Smooth muscle cell (in vitro differentiated cells): ENCODE data around the gene CBLB. TPM values are rescaled to one million over a fixed set of nuclear protein-coding genes. Genes with fewer than 3 reads are reported as not detected.

Source experiments
- DNase-seq: peaks from one replicate; lab custom pipeline; 2025; ENCODE audit not compliant: unreplicated experiment; lab: John Stamatoyannopoulos, UW
- H2AFZ ChIP-seq: fragments of 200-600 bp; sonication (generic); 2 replicates; pipeline ENCODE4 v1.6.0; 2016; ENCODE audit warnings: antibody characterized with exemption, low read depth, mild to moderate bottlenecking
- H3F3A ChIP-seq: fragments of 200-600 bp; sonication (generic); 2 replicates; pipeline ENCODE4 v1.6.0; 2017; ENCODE audit warnings: antibody characterized with exemption, low read depth
- H3K27ac ChIP-seq: fragments of 200-600 bp; sonication (generic); 2 replicates; pipeline ENCODE4 v1.5.1; 2016; ENCODE audit warnings: low read depth, mild to moderate bottlenecking
- H3K27me3 ChIP-seq: fragments of 200-600 bp; sonication (generic); 2 replicates; pipeline ENCODE4 v1.6.1; 2016; ENCODE audit warnings: low read depth, mild to moderate bottlenecking
- H3K36me3 ChIP-seq: fragments of 200-600 bp; sonication (generic); 2 replicates; pipeline ENCODE4 v1.5.1; 2016; ENCODE audit warnings: low read depth
- H3K4me1 ChIP-seq: fragments of 200-600 bp; sonication (generic); 2 replicates; pipeline ENCODE4 v1.5.1; 2016; ENCODE audit warnings: low read depth
- H3K4me2 ChIP-seq: fragments of 200-600 bp; sonication (generic); 2 replicates; pipeline ENCODE4 v1.6.0; 2016; ENCODE audit warnings: mild to moderate bottlenecking
- H3K4me3 ChIP-seq: fragments of 200-600 bp; sonication (generic); 2 replicates; pipeline ENCODE4 v1.5.1; 2016; ENCODE audit warnings: mild to moderate bottlenecking
- H3K79me2 ChIP-seq: fragments of 200-600 bp; sonication (generic); 2 replicates; pipeline ENCODE4 v1.6.0; 2016; ENCODE audit warnings: low read depth, mild to moderate bottlenecking
- H3K9ac ChIP-seq: fragments of 200-600 bp; sonication (generic); 2 replicates; pipeline ENCODE4 v1.6.0; 2016; ENCODE audit warnings: low read depth
- H3K9me3 ChIP-seq: fragments of 200-600 bp; sonication (generic); replicated peaks from 2 replicates; pipeline ENCODE4 v1.5.1; 2016; ENCODE audit warnings: low read depth
- H4K20me1 ChIP-seq: fragments of 200-600 bp; sonication (generic); 2 replicates; pipeline ENCODE4 v1.6.0; 2016; ENCODE audit warnings: low read depth
- WGBS: methylation state at CpG from one replicate; pipeline ENCODE4 v1.1.7; 2016; ENCODE audit warnings: low lambda C conversion rate; 5-methylcytosine and 5-hydroxymethylcytosine counted together
- polyA plus RNA-seq: library from polyadenylated mRNA; unstranded; fragments of >200 nt; fragmentation: Nextera tagmentation; extraction: Ambion mirVana; gene quantifications from 2 replicates; pipeline ENCODE4 v1.2.1, GENCODE V29; 2016
- total RNA-seq: library from RNA; depleted of rRNA; stranded (reverse); fragments of >200 nt; gene quantifications from 2 replicates; pipeline ENCODE4 v1.2.3, GENCODE V29; 2014
- TF ChIP-seq, protein P1 (sequence below): fragments of 200-600 bp; sonication (generic); IDR thresholded peaks from 2 replicates; pipeline ENCODE4 v1.5.1; 2017; ENCODE audit warnings: borderline replicate concordance, mild to moderate bottlenecking, antibody characterized with exemption; ENCODE audit not compliant: insufficient read depth, poor library complexity, severe bottlenecking

The CBLB gene
- total and polyA plus RNA-seq, 2 experiments from 2014 or later = 13.9 to 38.9 TPM

DNA sequence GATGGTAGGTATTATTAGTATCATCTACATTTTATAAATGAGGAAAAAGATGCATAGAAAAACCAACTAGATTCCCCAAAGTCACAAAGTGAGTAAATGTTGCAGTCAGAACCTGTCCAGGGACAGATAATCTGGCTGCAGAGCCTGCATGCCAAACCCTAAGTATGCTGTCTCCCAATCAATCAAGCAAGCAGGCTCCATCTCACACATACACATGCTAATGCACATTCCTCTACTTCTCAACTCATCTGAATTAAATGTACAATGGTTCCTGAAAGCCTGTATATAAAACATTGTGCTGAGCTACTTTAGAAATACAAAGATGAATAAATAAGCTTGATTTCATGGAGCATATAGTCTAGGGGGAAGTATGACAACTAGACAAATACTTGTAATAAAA is 101.0 kb downstream of the CBLB start:
- Histone ChIP-seq H3K27ac (no peak overlapping the region), H3K36me3 (no peaks in the 10 kb centered on the region), H2AFZ (no peak overlapping the region), H3K4me3 (no peak overlapping the region), H3K4me2 (no peak overlapping the region), H3F3A (no peaks in the 10 kb centered on the region), H4K20me1 (peaks cover 68% of the 10 kb centered on the region), H3K9ac (no peak overlapping the region), H3K9me3 (peaks cover 3% of the 10 kb centered on the region), H3K4me1 (peaks cover 9% of the 10 kb centered on the region), H3K27me3 (no peaks in the 10 kb centered on the region), H3K79me2 (peaks cover 22% of the 10 kb centered on the region)
- no peak for DNase-seq
- TF ChIP-seq, protein P1, sequence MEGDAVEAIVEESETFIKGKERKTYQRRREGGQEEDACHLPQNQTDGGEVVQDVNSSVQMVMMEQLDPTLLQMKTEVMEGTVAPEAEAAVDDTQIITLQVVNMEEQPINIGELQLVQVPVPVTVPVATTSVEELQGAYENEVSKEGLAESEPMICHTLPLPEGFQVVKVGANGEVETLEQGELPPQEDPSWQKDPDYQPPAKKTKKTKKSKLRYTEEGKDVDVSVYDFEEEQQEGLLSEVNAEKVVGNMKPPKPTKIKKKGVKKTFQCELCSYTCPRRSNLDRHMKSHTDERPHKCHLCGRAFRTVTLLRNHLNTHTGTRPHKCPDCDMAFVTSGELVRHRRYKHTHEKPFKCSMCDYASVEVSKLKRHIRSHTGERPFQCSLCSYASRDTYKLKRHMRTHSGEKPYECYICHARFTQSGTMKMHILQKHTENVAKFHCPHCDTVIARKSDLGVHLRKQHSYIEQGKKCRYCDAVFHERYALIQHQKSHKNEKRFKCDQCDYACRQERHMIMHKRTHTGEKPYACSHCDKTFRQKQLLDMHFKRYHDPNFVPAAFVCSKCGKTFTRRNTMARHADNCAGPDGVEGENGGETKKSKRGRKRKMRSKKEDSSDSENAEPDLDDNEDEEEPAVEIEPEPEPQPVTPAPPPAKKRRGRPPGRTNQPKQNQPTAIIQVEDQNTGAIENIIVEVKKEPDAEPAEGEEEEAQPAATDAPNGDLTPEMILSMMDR = no peak

DNA sequence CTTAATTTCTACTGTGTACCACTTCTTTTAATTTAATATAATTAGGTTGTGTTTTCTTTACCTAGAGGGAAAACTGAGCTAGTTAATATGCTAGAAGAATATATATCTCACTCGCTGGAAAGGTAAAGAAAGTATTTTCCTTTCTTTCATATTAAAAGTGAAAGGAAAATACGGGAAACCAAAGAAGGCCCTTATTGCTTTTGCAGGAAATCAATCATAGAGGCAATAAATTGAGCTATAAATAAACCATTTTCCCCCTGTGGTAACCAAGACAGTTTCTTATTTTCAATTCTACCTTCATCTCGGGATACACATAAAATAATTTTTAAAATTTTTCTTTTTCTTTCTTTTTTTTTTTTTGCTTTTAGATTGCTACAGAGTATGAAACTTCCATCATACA is 101.6 kb downstream of the CBLB start:
- TF ChIP-seq, protein P1 = no peak
- H3K4me2 ChIP-seq = no peak overlapping the region
- H3K27me3 ChIP-seq = no peaks in the 10 kb centered on the region
- peaks cover 21% of the 10 kb centered on the region for H3K79me2 ChIP-seq
- H2AFZ ChIP-seq = no peak overlapping the region
- no peak overlapping the region for H3K9ac ChIP-seq
- DNase-seq = no peak
- no peak overlapping the region for H3K4me3 ChIP-seq
- H3K27ac ChIP-seq = no peak overlapping the region
- peaks cover 9% of the 10 kb centered on the region for H3K4me1 ChIP-seq
- no peaks in the 10 kb centered on the region for H3F3A ChIP-seq
- 92% methylated on average over 3 of the region's 3 CpGs for WGBS
- H4K20me1 ChIP-seq = peaks cover 63% of the 10 kb centered on the region
- H3K36me3 ChIP-seq = no peaks in the 10 kb centered on the region
- peaks cover 3% of the 10 kb centered on the region for H3K9me3 ChIP-seq

- Histone ChIP-seq H2AFZ (no peak overlapping the region), H3K27ac (no peak overlapping the region), H3F3A (no peaks in the 10 kb centered on the region), H3K4me3 (no peak overlapping the region), H3K4me1 (peaks cover 9% of the 10 kb centered on the region), H3K9ac (no peak overlapping the region), H3K9me3 (peaks cover 3% of the 10 kb centered on the region), H3K79me2 (peaks cover 16% of the 10 kb centered on the region), H3K4me2 (no peak overlapping the region), H3K36me3 (no peaks in the 10 kb centered on the region), H3K27me3 (no peaks in the 10 kb centered on the region), H4K20me1 (peaks cover 54% of the 10 kb centered on the region)
- no peak for DNase-seq
- TF ChIP-seq, protein P1 = no peak
Measured at GRCh38 chr3:105765308-105765639, 103.5 kb downstream of the CBLB start.

DNA sequence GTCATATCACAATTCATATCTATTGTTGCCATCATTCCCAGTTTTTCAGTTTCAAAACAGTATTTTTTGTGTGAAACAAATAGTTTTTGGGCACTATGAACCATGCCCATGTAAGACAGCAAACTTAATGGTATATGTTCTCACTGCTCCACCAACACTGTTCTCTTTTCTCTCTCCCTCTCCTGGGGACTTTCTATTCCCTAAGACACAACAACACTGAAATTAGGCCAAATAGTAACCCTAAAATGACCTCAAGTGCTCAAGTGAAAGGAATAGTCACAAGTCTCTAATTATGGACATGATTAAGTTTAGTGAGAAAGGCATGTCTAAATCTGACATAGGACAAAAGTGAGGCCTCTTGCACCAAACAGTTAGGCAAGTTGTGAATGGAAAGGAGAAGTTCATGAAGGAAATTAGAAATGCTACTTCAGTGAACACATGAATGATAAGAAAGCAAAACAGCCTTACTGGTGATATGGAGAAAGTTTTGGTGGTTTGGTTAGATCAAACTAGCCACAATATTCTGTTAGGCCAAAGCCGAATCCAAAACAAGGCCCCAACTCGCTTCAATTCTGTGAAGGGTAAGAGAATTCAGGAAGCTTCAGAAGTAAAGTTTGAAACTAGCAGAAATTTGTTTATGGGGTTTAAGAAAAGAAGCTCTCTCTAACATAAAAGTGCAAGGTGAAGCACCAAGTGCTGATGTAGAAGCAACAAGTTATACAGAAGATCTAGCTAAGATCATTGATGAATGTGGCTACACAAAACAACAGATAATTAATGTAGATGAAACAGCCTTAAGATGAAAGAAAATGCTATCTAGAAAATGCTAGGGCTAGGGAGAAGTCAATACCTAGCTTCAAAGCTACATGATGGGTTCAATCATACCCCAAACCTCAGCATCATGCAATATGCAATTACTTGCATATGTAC is 104.2 kb downstream of the CBLB start:
- Histone ChIP-seq H3K4me1 (peaks cover 9% of the 10 kb centered on the region), H3K79me2 (peaks cover 14% of the 10 kb centered on the region), H3K27me3 (no peaks in the 10 kb centered on the region), H3K36me3 (no peaks in the 10 kb centered on the region), H3F3A (no peaks in the 10 kb centered on the region), H3K27ac (no peak overlapping the region), H2AFZ (no peak overlapping the region), H3K9ac (no peak overlapping the region), H3K9me3 (peaks cover 3% of the 10 kb centered on the region), H4K20me1 (peaks cover 54% of the 10 kb centered on the region), H3K4me3 (no peak overlapping the region), H3K4me2 (no peak overlapping the region)
- DNase-seq = no peak
- TF ChIP-seq, protein P1 = no peak
- 100% methylated on average over 2 of the region's 2 CpGs for WGBS
